22Rv1 (cell line): Measurements from ENCODE around the gene SNED1.

ENCODE experiments used
- CTCF ChIP-seq: fragments of 450-650 bp; IDR thresholded peaks from 2 replicates; pipeline ENCODE4 v1.5.1; 2017; ENCODE audit warnings: mild to moderate bottlenecking
- ZFX ChIP-seq: fragments of 450-650 bp; IDR thresholded peaks from 2 replicates; pipeline ENCODE4 v1.6.1; 2017; ENCODE audit warnings: antibody characterized with exemption, borderline replicate concordance

- TF ChIP-seq CTCF (no peak), ZFX (no peak)
These were observed 9.7 kb downstream of the SNED1 start for GRCh38 chr2:241007880-241008710.
